Caco-2 (cell line): ENCODE measurements around the gene SGCA. TPM values are rescaled to one million over a fixed set of nuclear protein-coding genes. Genes with fewer than 3 reads are reported as not detected.

Source experiments
- BruUV-seq: library from RNA; stranded (reverse); fragments of 400-500 nt; replicated peaks from 2 replicates; lab custom pipeline; 2021; lab: Mats Ljungman, UMichigan
- CTCF ChIA-PET: fragments of 300-600 bp; sonication (Branson Sonifier 250); formaldehyde crosslinking; loops from one replicate; lab custom pipeline; 2022; ENCODE audit warnings: antibody characterized with exemption; lab: Charles Lee
- POLR2A ChIA-PET: fragments of 300-600 bp; sonication (Branson Sonifier 250); formaldehyde crosslinking; loops from one replicate; lab custom pipeline; 2022; ENCODE audit warnings: antibody characterized with exemption; lab: Charles Lee
- DNase-seq, 2 experiments: peaks; one replicate each; pipeline versions ENCODE4 v3.0.0 to v3.0.0-alpha.2; 2020 to 2022
- H3K27me3 ChIP-seq: replicated peaks from 2 replicates; pipeline ENCODE4 v1.6.0; 2011; ENCODE audit warnings: low read length; ENCODE audit not compliant: control insufficient read depth, insufficient read depth
- H3K36me3 ChIP-seq: 2 replicates; pipeline ENCODE4 v1.5.1; 2011; ENCODE audit warnings: low read length; ENCODE audit not compliant: control insufficient read depth, insufficient read depth
- H3K4me1 ChIP-seq: fragments of 250-450 bp; sonication (Bioruptor Pico); 2 replicates; pipeline ENCODE4 v1.5.1; 2020; ENCODE audit warnings: mild to moderate bottlenecking
- H3K4me3 ChIP-seq: 2 replicates; pipeline ENCODE4 v1.5.1; 2011; ENCODE audit warnings: low read depth, mild to moderate bottlenecking, control low read depth, low read length
- H3K9me3 ChIP-seq: fragments of 250-450 bp; sonication (Bioruptor Pico); 2 replicates; pipeline ENCODE4 v1.5.1; 2020; ENCODE audit warnings: mild to moderate bottlenecking, moderate library complexity
- H3K27ac Mint-ChIP-seq: one replicate; pipeline ENCODE4 v1.8.0; 2022; ENCODE audit warnings: mixed read lengths; ENCODE audit not compliant: unreplicated experiment
- H3K27me3 Mint-ChIP-seq: one replicate; pipeline ENCODE4 v1.8.0; 2022; ENCODE audit warnings: mixed read lengths; ENCODE audit not compliant: insufficient read depth, unreplicated experiment
- H3K36me3 Mint-ChIP-seq: one replicate; pipeline ENCODE4 v1.8.0; 2022; ENCODE audit warnings: mild to moderate bottlenecking, mixed read lengths; ENCODE audit not compliant: insufficient read depth, unreplicated experiment
- H3K4me1 Mint-ChIP-seq: one replicate; pipeline ENCODE4 v1.8.0; 2022; ENCODE audit warnings: low read depth, mixed read lengths; ENCODE audit not compliant: unreplicated experiment
- H3K4me3 Mint-ChIP-seq: one replicate; pipeline ENCODE4 v1.8.0; 2022; ENCODE audit warnings: mild to moderate bottlenecking, moderate library complexity, mixed read lengths; ENCODE audit not compliant: unreplicated experiment
- H3K9me3 Mint-ChIP-seq: one replicate; pipeline ENCODE4 v1.8.0; 2022; ENCODE audit warnings: mixed read lengths; ENCODE audit not compliant: unreplicated experiment
- intact Hi-C: fragments of 100-400 bp; cut with micrococcal nuclease; formaldehyde crosslinking; loops from one replicate; pipeline ENCODE4 v1.10.0; 2022; ENCODE audit not compliant: unreplicated experiment
- total RNA-seq: library from RNA; stranded (reverse); gene quantifications from 2 replicates; pipeline ENCODE4 v1.2.3, GENCODE V29; 2022
- TF ChIP-seq, protein P1 (sequence below), 2 experiments: fragments of 200-600 bp in 1 of 2; IDR thresholded peaks; 1 replicate in 1 of 2; 2 replicates in 1 of 2; pipeline versions ENCODE4 v1.5.1 to v1.8.0; 2011 to 2022; ENCODE audit warnings: antibody characterized with exemption in 1 of 2, control low read depth in 1 of 2, inconsistent platforms in 1 of 2, low read depth in 1 of 2, low read length in 1 of 2, mild to moderate bottlenecking in 1 of 2, moderate library complexity in 1 of 2; ENCODE audit not compliant: insufficient read depth in 1 of 2, severe bottlenecking in 1 of 2, unreplicated experiment in 1 of 2

Gene SGCA
- total RNA-seq, 1 experiment from 2014 or later, result not detected

DNA sequence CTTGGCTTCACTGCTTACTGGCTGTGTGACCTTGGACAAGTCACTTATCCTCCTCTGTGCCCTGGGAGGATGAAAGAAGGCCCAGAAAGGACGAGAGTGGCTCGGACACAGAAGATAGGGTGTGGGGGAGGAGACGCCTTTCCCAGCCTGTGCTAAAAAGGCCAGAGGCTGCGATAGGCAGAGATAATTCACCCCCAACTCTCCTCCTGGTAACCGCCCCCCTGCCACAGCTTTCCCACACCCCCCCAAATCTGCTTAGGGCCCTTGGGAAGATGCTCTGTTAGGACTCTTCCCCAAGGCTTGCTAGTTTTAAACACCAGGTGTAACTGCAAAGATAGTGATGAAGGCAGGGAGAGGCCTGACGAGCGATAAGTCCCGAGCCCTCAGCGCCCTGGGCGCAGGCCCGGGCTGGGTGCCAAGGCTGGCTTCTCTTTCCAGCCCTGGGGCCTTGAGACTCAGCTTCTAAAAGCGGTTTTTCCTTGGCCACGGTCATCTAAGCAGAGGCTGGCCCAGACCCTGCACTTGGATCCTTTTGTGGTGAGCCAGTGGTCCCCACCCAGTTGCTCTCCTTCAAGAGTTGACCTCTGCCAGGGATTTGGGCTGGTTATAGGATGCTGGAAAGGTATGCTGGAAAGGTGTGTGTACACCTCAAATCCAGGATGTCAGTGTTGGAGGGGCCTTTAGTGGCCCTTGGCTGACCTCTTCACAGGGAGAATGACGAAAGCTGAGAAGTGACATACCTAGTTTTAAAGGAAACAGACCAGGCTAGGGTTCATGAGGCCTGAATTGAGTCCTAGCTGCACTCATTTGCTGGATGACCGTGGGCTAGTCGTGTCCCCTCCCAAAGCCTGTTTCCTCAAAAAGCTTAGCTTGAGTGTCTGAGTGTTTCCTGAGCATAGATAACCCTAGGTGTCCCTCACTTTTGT is 11.9 kb upstream of the SGCA start:
- CTCF ChIA-PET, result interaction anchor here (0.6 to 1.0 kb wide), 2 partner anchors 12 to 287 kb away, joined by 3 read pairs; partner anchors contain the start of gene SGCA
- TF ChIP-seq, protein P1, sequence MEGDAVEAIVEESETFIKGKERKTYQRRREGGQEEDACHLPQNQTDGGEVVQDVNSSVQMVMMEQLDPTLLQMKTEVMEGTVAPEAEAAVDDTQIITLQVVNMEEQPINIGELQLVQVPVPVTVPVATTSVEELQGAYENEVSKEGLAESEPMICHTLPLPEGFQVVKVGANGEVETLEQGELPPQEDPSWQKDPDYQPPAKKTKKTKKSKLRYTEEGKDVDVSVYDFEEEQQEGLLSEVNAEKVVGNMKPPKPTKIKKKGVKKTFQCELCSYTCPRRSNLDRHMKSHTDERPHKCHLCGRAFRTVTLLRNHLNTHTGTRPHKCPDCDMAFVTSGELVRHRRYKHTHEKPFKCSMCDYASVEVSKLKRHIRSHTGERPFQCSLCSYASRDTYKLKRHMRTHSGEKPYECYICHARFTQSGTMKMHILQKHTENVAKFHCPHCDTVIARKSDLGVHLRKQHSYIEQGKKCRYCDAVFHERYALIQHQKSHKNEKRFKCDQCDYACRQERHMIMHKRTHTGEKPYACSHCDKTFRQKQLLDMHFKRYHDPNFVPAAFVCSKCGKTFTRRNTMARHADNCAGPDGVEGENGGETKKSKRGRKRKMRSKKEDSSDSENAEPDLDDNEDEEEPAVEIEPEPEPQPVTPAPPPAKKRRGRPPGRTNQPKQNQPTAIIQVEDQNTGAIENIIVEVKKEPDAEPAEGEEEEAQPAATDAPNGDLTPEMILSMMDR (IDR thresholded peaks at IDR 0.05; ENCODE audit: insufficient read depth in 1 of 2, low read depth in 1 of 2, low read length in 1 of 2, severe bottlenecking in 1 of 2, unreplicated experiment in 1 of 2), result no peak
- no peak overlapping the region for H3K4me3 ChIP-seq
- no TSS peak for BruUV-seq
- H3K36me3 Mint-ChIP-seq, result peaks cover 6% of the 10 kb centered on the region
- POLR2A ChIA-PET, result no interaction called here
- H3K27me3 ChIP-seq, result no peaks in the 10 kb centered on the region
- H3K9me3 ChIP-seq, result no peaks in the 10 kb centered on the region
- no peak for DNase-seq
- H3K36me3 ChIP-seq, result no peaks in the 10 kb centered on the region
- H3K27me3 Mint-ChIP-seq, result no peaks in the 10 kb centered on the region
- H3K27ac Mint-ChIP-seq, result no peak overlapping the region
- H3K4me3 Mint-ChIP-seq, result no peak overlapping the region
- H3K4me1 Mint-ChIP-seq, result peaks cover 15% of the 10 kb centered on the region
- H3K9me3 Mint-ChIP-seq, result no peaks in the 10 kb centered on the region
- intact Hi-C loops, result no loop called here
- H3K4me1 ChIP-seq, result peaks cover 8% of the 10 kb centered on the region; the same call in 1 of the 2 replicates

DNA sequence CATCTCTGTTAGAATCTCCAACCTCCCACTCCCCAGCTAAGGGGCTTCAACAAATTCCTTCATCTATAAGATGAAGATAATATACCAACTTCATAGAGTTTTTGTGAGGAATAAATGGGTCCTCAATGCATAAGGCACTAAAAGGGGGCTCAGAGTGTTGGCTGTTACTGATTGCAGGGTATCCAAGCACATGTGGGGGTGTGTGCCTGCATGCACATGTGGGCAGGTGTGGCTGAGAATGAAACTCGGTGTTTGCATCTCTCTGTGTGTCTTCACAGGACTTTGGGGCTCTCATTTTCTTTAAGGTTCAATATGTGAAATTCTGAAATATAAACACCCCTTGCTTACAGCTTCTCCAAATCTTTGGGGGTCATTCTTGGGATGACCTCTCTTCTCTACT is 11.2 kb upstream of the SGCA start:
- POLR2A ChIA-PET, result no interaction called here
- CTCF ChIA-PET, result interaction anchor here (1.0 to 1.4 kb wide), 2 partner anchors 11 to 24 kb away, joined by 3 read pairs; partner anchors contain the start of gene SGCA

More for the DNA sequence above, 11.2 kb upstream of the SGCA start:
- intact Hi-C loops, result no loop called here
- DNase-seq, result no peak
- Histone ChIP-seq H3K27me3 (no peaks in the 10 kb centered on the region), H3K4me3 (no peak overlapping the region), H3K4me1 (peaks cover 8% of the 10 kb centered on the region; the same call in 1 of the 2 replicates), H3K36me3 (no peaks in the 10 kb centered on the region), H3K9me3 (no peaks in the 10 kb centered on the region)
- H3K4me1 Mint-ChIP-seq, result peaks cover 10% of the 10 kb centered on the region
- no TSS peak for BruUV-seq
- TF ChIP-seq, protein P1 (IDR thresholded peaks at IDR 0.05; ENCODE audit: insufficient read depth in 1 of 2, low read depth in 1 of 2, low read length in 1 of 2, severe bottlenecking in 1 of 2, unreplicated experiment in 1 of 2), result no peak
- peaks cover 6% of the 10 kb centered on the region for H3K36me3 Mint-ChIP-seq
- H3K9me3 Mint-ChIP-seq, result no peaks in the 10 kb centered on the region
- H3K4me3 Mint-ChIP-seq, result no peak overlapping the region
- no peaks in the 10 kb centered on the region for H3K27me3 Mint-ChIP-seq
- no peak overlapping the region for H3K27ac Mint-ChIP-seq
